HG03565 (cell line): Measurements from ENCODE around the gene PSD2.
"Not testable (repeated sequence)": the region's sequence is repeated elsewhere in the genome, so short reads cannot be mapped to it uniquely, and the experiment has no call there.

Experiments used
- ATAC-seq: cut with Tn5 transposase; IDR thresholded peaks from one replicate; pipeline ENCODE4 v1.9.1; 2021; ENCODE audit warnings: mild to moderate bottlenecking, moderate library complexity; ENCODE audit not compliant: unreplicated experiment

Gene PSD2

DNA sequence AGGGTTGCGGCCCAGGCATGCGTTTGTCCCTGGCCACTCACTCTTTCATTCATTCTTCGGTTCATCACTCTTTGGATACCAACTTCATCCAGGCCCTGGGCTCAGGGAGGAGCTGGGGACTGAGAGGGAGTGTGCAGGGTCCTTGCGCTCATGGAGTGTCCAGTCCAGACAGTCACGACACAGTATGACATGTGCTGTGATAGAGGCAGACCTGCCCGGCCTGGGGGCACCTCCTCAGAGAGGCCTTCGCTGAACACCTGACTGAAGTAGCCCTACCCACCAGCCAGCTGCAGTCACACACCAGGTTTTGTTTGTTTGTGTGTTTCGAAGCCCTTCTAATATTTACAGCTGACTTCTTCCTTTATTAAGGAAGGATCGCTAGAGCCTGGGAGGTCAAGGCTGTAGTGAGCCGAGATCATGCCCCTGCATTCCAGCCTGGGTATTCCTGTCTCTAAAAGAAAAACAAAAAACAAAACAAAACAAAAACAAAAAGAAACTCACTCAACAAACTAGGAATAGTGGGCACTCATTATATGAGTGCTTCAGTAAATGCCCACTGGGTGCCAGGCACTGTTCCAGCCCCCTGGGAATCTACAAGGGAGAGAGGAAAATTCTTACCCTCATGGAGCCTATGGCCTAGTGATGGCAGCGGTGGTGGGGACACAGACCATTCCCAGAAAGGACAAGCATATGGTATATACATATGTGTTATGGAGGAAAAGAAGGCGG, 6.3 kb upstream of the PSD2 start:
- no peak for ATAC-seq

DNA sequence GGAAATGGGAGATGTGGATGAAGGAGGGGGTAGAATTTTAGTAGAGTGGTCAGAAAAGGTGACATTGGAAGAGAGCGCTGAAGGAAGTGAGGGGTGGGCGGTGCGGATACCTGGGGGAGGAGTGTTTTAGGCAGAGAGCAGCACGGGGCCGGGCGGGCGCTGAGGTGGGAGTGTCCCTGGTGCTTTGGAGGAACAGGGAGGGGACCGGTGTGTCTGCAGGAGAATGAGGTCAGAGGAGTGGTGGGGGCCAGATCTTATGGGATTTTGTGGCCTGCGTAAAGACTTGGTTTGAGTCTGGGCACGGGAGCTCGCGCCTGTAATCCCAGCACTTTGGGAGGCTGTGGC, 5.8 kb upstream of the PSD2 start:
- ATAC-seq: no peak

DNA sequence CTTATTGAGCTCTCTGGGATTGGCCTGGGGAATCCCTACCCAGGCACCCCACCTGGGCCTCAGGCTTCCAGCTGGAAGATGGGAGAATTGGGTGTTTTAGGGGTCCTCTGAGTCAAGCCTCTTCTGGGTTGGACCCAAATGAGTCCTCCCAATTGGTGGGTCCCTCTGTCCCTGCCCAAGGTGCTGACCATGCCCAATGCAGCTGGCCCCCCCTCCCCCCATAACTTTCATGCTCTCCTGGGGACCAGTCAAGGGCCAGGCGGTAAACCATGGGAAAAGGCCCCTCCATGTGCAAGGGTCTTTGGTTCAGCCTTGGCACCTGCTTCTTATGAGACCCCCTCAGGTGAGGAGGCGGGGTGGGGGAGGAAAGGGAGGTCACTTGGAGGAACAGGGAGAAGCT, 3.4 kb upstream of the PSD2 start:
- ATAC-seq: no peak

DNA sequence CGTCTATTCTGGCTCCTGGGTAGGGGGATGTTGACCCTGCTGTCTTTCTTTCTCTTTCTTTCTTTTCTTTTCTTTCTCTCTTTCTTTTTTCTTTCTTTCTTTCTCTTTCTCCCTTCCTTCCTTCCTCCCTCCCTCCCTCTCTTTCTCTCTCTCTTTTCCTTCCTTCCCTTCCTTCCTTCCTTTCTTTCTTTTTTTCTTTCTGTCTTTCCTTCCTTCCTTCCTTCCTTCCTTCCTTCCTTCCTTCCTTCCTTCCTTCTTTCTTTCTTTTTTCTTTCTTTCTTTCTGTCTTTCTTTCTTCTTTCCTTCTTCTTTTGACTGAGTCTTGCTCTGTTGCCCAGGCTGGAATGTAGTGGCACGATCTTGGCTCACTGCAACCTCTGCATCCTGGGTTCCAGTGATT, 3.0 kb upstream of the PSD2 start:
- not testable (repeated sequence) for ATAC-seq

DNA sequence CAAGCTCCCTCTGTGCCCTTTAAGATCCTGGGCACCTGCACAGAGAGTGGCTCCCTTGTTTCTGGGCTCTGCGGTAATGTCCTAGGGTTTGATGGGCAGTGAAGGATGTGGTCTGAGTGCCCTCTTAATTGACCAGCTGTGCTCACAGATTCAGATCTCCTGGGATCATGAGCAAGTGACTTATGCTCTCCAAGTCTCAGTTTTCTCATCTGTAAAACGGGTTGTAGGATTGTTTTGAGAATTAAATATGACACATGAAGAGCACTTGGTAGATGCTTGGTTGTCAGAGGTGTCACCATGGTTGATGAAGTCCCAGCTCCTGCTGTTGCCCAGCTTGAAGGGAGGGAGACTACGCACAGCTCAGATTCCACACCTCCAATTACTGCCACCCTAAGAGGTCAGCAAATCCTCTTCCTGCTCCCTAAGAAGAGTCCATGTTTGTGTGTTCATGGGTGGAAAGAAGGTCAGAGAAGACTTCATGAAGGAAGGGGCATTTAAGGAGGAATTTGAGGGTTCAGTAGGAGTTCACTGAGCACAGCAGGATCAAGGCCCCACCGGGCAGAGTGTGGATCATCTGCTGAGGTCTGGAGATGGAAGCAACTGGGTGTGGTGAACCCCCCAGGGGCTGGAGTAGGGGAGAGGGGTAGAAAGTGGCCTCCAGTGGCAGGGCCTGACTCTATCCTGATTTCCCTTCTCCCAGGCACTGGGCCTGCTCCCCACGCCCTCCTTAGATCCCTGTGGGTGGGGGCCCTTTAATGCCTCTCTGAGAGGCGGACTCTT, 1.4 kb upstream of the PSD2 start:
- no peak for ATAC-seq

DNA sequence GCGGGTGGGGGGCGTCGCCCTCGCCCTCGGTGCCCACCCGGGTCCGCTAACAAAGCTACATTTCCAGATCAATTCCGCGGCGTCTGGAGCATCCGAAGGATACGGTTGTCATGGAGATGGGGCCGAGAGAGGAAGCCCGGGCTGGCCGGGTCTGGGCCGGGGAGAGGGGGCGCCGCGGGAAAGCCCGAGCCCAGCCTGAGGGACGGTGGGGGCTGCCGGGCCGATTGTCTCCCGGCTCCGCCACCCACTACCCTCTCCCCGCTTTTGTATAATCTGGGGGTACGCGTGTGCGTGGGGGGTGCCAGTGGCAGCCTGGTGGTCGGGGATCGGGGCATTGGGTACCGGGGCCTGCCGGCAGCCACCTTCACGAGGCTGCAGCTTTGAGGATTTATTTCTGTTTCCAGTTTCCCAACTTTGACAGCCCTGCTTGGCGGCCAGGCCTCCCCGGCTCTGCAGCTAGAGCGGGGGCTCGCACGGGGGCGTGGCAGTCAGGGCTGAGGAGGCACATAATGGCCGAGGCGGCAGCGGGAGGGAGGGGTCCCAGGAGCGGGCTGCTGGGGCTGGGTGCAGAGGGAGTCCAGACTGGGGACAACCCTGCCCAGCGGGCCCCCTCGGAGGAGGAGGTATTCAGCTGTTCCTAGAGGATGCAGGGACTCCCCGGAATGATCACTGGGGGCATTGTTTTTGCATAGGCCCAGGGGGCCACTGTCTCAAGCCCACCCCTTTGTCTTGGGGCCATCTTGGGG, 626 bp downstream of the PSD2 start:
- no peak for ATAC-seq

DNA sequence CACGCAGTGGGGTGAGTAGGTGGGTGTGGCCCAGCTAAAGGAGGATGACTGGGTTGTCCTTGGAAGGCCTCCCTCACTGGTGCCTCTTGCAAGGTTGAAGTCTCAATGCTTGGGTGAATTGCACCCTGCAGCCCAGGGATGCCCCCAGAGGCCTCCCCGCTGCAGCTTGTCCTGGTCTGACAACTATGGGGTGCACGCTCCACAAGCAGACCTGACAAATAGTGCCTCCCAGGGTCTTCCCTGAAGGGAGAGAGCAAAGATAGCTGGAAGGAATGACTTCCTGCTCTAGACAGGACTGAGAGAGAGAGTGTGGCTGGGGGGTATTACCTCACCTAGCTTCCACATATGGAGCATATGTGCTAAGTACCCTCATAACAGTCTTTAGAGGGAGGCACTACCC, 1.7 kb downstream of the PSD2 start:
- ATAC-seq: no peak

DNA sequence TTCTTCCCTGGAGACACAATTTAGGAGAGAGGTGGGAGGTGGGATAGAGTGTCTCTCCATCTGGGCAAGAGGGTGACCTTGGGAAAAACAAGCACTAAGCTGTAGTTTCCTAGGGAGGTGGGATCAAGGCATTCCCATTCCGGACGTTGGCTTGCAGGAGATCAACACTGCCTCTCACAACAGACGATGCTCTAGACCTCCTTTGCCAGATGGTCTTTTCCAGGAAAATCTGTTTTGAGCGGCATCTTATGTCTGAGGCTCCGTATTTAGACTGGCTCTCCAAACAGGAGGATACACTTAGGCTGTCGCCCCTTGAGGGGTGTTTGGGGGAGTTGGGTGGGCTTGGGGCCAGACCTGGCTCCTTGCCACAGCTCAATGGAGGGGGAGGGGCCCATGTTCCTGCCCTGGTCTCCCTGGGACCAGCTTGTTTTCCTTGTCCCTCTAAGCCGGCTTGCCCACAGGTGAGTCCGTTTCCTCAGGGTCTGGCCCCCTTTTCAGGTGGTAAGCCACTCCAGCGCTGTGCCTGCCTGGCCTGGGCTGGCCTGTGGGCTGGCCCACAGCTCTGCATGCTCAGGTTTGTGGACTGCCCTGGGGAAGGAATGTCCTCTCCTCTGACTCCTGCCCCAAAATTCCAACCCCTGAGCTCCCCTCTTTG, 2.4 kb downstream of the PSD2 start:
- no peak for ATAC-seq

DNA sequence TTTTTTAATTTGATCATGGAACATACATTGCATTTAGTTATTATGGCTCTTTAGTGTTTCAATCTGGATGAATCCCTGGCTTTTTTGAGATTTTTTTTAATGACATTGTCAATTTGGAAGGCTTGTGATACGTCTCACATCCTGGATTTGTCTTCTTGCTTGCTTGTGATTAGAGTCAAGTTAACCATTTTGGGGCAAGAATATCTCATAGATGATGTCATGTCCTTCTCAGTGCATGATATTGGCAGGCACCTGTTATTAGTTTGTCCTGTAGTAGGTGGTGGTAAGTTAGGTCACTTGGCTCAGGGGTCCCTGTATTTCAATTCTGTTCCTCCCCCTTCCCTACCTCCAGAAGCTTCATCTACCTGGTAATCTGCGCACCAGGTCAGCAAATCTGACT, 3.3 kb downstream of the PSD2 start:
- no peak for ATAC-seq

DNA sequence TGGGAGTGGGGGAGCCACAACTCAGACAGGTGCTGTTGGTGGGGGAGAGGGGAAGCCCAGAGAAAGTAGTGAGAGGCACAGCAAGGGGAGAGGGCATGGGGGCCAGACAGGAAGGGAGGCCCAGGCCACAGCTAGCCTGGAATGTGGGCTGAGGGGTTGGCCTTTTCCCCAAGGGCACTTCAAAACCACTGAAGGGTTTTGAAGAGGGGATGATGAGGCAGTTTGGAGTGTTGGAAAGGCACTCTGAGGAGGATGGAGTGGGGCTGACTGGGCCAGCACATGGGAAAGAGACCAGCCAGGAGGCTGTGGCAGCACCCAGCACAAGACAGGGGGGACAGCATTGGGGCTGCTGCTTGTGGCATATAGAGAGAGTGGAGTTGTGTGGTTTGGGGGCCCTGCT, 3.8 kb downstream of the PSD2 start:
- ATAC-seq: no peak

DNA sequence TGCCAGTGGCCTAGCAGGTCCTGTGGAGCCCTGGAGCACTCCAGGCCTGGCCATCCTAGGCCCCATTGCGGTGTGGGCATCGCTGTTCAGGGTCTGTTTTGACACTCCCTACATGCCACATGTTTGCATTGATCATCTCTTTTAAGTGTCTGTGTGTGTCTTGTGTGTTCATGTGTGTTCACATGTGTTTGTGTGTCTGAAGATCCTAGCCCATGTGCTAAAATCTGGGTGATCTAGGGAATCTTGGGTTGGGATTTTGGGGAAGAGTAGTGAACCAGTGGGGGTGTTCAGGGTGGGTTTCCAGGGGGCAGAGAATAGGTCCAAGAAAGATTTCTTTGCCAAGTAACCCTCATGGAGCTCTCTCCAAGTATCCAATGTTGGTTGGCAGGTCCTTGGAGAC, 8.4 kb downstream of the PSD2 start:
- no peak for ATAC-seq

DNA sequence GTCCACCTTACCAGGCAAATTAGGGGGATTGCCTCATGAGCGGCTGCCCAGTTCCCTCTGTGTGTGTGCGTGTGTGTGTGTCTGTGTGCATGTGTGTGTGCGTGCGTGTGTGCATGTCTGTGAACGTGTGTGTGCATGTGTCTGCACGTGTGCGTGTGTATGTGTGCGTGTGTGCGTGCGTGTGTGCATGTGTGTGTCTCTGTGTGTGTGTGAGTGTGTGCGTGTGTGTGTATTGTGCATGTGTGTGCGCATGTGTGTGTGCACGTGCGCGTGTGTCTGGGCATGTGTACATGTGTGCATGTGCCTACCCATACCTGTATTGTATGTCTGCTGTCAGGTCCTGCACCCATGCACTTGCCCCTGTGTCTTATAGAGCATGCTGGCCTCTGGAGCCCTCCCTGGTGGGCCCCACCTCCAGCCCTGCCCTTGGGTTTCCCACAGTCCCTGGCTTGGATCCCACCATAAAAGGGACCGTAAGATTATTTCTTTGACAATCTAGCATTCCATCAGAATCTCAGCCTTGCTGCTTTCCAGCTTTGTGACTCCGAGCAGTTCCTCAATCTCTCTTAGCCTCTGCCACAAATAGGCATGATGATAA, 9.3 kb downstream of the PSD2 start:
- ATAC-seq: no peak

DNA sequence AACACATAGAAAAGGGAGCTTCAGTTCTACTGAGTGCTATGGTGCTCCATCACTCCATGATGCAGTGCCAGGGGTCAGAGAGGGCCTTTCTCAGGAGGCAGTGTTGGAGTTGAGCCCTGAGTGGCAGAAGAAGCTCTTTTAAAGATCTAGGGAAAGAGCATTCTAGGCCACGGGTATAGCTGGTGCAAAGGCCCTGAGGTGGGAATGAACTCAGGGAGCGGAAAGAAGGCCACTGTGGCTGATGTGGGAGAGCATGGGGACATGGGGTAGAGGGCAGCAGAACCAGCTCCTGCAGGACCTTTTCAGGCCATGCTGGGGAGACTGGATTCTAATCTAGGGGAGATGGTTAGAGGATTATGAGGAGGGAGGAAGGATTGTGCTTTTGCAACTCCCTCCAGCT, 9.9 kb downstream of the PSD2 start:
- ATAC-seq: no peak

DNA sequence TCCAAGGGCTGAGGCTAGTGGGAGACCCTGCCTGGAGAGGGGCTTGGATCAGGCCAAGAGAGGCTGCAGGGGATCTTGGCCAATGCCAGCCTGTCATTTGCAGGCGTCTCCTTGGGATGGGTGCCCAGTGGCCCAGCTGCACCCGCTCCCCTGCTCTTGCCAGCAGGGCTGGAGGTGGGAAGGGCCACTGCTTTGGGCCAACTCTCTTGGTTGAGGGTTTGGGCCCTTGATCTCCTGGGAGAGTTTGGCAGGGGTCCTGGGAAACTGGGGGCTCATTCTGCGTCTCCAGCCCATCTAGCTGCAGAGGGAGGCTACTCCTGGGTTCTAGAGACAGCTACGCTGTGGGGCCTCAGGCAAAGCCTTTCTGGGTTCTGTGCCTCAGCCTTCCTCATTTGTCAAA, 10.5 kb downstream of the PSD2 start:
- ATAC-seq: no peak

DNA sequence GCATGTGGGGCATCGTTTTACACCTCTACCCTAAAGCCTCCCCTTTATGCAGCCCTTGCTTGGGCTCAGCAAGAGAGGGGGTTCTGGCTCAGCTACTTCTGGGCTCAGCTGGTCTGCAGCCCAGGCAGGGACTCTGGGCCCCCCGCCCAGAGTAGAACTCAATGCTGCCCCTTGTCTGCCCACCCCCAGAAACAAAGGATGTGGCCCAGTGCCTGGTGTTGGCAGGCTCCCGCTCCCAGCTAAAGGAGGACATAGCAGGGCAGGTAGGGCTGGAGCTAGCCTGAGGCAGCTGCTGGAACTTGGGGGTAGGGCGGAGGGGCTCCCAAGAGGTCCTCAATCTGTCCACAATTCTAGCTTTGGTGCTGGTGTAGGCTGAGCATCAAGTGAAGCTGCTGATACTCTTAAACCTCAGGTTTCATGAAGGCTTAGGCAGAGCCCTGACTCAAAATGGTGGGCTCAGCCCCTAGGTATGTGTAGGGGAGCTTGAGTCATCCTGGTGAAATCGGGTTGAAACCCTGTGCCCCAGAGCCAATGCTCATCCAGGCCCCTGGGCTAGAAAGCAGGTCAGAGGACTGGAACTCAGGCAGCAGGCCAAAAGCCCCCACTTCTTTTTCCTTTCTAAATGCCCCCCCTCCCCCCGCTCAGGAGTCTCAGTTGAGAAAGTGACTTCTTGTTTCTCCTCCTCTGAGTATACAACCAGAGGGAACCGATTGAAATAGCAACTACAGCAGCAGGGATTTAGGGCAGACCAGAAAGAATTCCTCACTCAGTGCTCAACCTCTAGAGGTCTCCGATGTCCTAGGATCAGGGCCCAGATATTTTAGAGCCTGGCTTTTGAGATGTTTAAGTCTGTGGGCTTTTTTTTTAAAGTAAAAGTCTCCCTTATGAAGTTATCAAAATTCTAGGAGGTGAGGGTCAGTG, 11.4 kb downstream of the PSD2 start:
- ATAC-seq: no peak

DNA sequence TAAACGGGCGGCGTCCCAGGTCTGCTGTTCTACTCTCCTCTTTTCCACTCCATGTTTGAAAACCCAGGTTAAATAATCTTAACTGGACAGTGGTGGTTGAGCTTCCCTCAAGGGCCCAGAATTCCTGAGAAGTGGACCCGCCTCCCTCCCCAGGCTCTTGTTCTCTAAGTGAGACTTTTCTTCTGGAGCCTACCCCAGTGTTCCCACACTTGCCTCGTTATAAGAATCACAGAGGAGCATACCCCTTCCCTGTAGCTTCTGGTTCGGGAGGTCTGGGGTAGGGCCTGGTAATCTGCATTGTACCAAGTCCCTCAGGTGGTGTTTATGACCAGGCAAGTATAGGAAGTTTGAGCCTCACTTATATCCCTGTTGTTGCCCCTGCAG, 12.0 kb downstream of the PSD2 start:
- ATAC-seq: no peak

DNA sequence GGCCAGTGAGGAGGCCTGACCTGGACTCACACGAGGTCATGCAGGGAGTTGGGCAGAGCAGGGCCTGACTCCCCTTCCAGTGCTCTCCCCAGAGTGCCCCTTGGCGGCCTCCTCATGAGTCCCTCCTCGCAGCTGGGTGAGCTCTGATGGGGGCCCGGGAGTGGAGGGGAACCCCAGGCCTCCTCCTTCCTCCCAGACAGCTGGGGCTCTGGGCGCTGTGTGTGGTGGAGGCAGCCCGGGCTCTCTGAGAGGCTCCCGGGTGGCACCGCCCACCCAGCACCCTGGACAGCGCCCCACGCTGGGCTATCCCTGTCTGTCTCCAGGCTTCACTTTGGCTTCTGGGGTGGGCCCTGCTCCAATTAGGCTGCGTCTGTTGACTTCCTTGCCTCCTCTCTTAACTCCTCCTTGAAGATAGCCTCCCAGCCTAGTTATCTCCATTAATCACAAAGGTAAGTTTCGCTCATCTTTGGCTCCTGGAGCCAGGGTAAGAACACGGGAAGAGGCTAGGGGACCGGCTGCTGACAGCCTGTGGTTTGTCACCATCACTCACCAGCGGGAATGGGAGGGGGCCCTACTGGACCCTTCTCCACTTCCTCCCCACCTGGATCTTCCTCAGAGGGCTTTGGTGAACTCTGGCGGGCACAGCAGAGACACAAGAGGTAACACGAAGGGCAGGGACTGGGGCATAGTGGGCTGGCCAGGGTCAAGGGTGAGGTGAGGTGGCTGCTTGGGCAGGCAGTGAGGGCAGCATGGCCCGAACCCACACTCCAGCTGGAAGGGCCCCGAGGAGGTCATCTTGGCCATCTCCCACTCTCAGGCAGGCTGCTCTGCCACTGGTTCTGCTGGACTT, 13.1 kb downstream of the PSD2 start:
- ATAC-seq: no peak

DNA sequence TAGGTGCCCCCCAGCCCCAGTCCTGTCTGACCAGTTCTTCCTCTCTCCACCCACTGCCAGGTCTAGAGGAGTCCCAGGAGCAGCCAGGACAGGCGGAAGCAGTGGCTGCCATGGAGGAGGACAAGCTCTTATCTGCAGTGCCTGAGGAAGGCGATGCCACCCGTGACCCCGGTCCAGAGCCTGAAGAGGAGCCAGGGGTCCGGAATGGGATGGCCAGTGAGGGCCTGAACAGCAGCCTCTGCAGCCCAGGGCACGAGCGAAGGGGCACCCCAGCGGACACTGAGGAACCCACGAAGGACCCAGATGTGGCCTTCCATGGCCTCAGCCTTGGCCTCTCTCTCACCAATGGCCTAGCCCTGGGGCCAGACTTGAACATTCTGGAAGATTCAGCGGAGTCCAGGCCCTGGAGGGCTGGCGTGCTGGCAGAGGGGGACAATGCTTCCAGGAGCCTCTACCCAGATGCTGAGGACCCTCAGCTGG, 13.8 kb downstream of the PSD2 start:
- ATAC-seq: no peak
